K562 (cell line): ENCODE data around the gene NDUFA7. TPM values are rescaled to one million over a fixed set of nuclear protein-coding genes. Genes with fewer than 3 reads are reported as not detected.
A peak's percentile ranks its signal among the peaks of the same experiment; 100 is the strongest.

Experiments
- ATF1 ChIP-seq, 2 experiments: fragments of 450-650 bp in 1 of 2; IDR thresholded peaks; 2 replicates each; pipeline ENCODE4 v1.6.1; 2016; ENCODE audit warnings: missing compliant biosample characterization in 1 of 2, missing genetic modification characterization in 1 of 2
- CBFA2T2 ChIP-seq: fragments of 450-650 bp; conservative IDR thresholded peaks from 2 replicates; pipeline ENCODE4 v1.6.1; 2017; ENCODE audit warnings: mild to moderate bottlenecking
- COPS2 ChIP-seq: fragments of 450-650 bp; conservative IDR thresholded peaks from 2 replicates; pipeline ENCODE4 v1.6.1; 2016; ENCODE audit warnings: mild to moderate bottlenecking, moderate library complexity
- EP400 ChIP-seq: fragments of 450-650 bp; IDR thresholded peaks from 2 replicates; pipeline ENCODE4 v1.6.1; 2017; ENCODE audit warnings: antibody characterized with exemption, mild to moderate bottlenecking, moderate library complexity
- FOXO4 ChIP-seq: fragments of 450-650 bp; formaldehyde crosslinking; IDR thresholded peaks from 2 replicates; pipeline ENCODE4 v1.4.0; 2020; ENCODE audit warnings: mild to moderate bottlenecking, moderate library complexity
- HDAC2 ChIP-seq: fragments of 450-650 bp; IDR thresholded peaks from 2 replicates; pipeline ENCODE4 v1.6.1; 2016; ENCODE audit warnings: mild to moderate bottlenecking
- MEF2D ChIP-seq: conservative IDR thresholded peaks from 2 replicates; pipeline ENCODE4 v1.6.1; 2016; ENCODE audit warnings: low read depth, missing genetic modification characterization, missing compliant biosample characterization
- MYBL2 ChIP-seq, 2 experiments: fragments of 450-650 bp in 1 of 2; sonication (generic) in 1 of 2; formaldehyde crosslinking in 1 of 2; IDR thresholded peaks; 2 replicates each; pipeline versions ENCODE4 v1.6.1 to v1.8.1; 2017 to 2022; ENCODE audit warnings: borderline replicate concordance in 1 of 2, inconsistent platforms in 1 of 2, low read depth in 1 of 2, mild to moderate bottlenecking in 1 of 2, missing genetic modification reagents in 1 of 2, moderate library complexity in 1 of 2
- SMARCE1 ChIP-seq: fragments of 450-650 bp; IDR thresholded peaks from 2 replicates; pipeline ENCODE4 v1.7.1; 2016; ENCODE audit warnings: mild to moderate bottlenecking
- XRCC3 ChIP-seq: fragments of 450-650 bp; IDR thresholded peaks from 2 replicates; pipeline ENCODE4 v1.6.1; 2017; ENCODE audit warnings: mild to moderate bottlenecking, moderate library complexity
- ZNF444 ChIP-seq: fragments of 250-450 bp; sonication (Bioruptor Pico); IDR thresholded peaks from 2 replicates; pipeline ENCODE4 v1.4.0; 2020; ENCODE audit warnings: mild to moderate bottlenecking, moderate library complexity
- ZSCAN29 ChIP-seq: fragments of 450-650 bp; IDR thresholded peaks from 2 replicates; pipeline ENCODE4 v1.6.1; 2017
- polyA plus RNA-seq, 8 experiments: library from polyadenylated mRNA; depleted of rRNA in 4 of 8; stranded (reverse) in 5 of 8; unstranded in 3 of 8; fragments of >200 nt; fragmentation: Nextera tagmentation in 2 of 8; fragmentation: Illumina TruSeq in 1 of 8; extraction: Ambion mirVana in 2 of 8; extraction: Trizol in 1 of 8; gene quantifications; 2 replicates each; pipeline versions ENCODE4 v1.2.1 to v1.2.3, GENCODE V29; 2011 to 2014; ENCODE audit warnings: inconsistent platforms in 1 of 8, missing spikeins in 1 of 8
- total RNA-seq, 7 experiments: library from RNA; depleted of rRNA in 6 of 7; stranded (reverse); fragments of >200 nt in 6 of 7; fragmentation: Illumina TruSeq in 2 of 7; extraction: Trizol in 2 of 7; gene quantifications; 2 replicates each; pipeline versions ENCODE4 v1.2.1 to v1.2.3, GENCODE V29; 2011 to 2021; ENCODE audit warnings: low replicate concordance in 1 of 7
- TF ChIP-seq, protein P1 (sequence below): fragments of 200-800 bp; sonication (Bioruptor generic); IDR thresholded peaks from 2 replicates; pipeline ENCODE4 v1.6.1; 2017; ENCODE audit warnings: missing genetic modification characterization, missing compliant biosample characterization
- TF ChIP-seq, protein P2 (sequence below): fragments of 450-650 bp; conservative IDR thresholded peaks from 2 replicates; pipeline ENCODE4 v1.6.1; 2016; ENCODE audit warnings: missing genetic modification characterization, low read depth, mild to moderate bottlenecking, control low read depth, missing compliant biosample characterization
- TF ChIP-seq, protein P3 (sequence below): sonication (generic); formaldehyde crosslinking; IDR thresholded peaks from 2 replicates; pipeline ENCODE4 v1.8.0; 2022; ENCODE audit warnings: mild to moderate bottlenecking, missing genetic modification reagents, borderline replicate concordance
- TF ChIP-seq, protein P4 (sequence below): fragments of 250-450 bp; sonication (Bioruptor Pico); IDR thresholded peaks from 2 replicates; pipeline ENCODE4 v1.4.0; 2020; ENCODE audit warnings: borderline replicate concordance

NDUFA7 gene
- total and polyA plus RNA-seq, 9 of the 15 experiments (the other 6 are each of a cell fraction or from before 2014, with no cell fraction given): 70.8 to 348 (median 142) TPM

DNA sequence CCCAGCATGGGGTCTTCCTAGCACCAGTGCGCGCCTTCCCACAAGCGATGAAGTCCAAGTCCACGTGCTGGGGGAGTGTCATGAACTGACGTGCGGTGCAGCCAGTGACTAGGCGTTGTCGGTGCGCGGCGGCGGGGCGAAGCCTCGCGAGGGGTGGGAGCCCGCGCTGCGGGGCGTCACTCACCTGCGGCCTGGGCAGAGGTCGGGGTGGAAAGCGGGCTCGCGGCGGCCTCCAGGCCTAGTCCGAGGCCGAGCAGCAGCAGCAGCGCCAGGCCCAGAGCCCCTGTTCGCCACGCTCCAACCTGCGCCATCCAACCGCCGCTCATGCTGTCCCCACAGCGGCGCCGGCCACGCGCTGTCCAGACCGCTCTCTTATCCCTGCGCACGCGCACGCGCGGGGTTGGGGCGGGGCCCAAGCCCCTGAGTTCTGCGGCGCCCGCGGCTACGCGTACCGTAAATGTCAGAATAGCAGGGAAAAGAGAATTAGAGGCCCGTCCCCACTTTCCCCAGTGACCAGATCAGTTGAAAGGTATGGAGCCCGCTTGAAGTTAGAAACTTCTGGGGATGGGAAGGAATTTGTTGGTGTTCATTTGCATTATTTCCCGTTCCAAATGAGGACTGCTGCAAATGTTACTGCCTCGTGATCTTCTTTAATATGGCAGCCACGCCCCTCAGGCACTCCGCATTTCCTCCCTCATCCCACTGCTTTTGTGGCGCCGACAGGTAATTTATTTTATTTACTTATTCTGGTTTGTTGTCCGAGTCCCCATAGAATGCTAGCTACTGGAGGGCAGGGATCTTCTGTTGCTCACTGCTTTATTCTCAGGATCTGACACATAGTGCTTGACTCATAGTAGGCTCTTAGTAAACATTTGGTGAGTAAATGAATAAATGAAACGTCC lies 13.0 kb downstream of the NDUFA7 start, which contains the start of gene CD320 (continued):
- TF ChIP-seq EP400 (peak; percentile 93), ZSCAN29 (no peak), COPS2 (no peak), MEF2D (tag) (no peak), MYBL2 (IDR thresholded peaks at IDR 0.05; ENCODE audit: low read depth) (no peak), MYBL2 (CRISPR knock-in tag; IDR thresholded peaks at IDR 0.05; ENCODE audit: borderline replicate concordance) (no peak), XRCC3 (no peak), SMARCE1 (no peak), ZNF444 (CRISPR knock-in tag) (no peak), HDAC2 (0 out of 2 replicates have a peak, but pooled peaks have one; percentile 52), ATF1 (CRISPR knock-in tag; IDR thresholded peaks at IDR 0.05) (no peak), ATF1 (tag; IDR thresholded peaks at IDR 0.05) (peak; percentile 93), CBFA2T2 (no peak), FOXO4 (CRISPR knock-in tag) (no peak)
- TF ChIP-seq, protein P1, sequence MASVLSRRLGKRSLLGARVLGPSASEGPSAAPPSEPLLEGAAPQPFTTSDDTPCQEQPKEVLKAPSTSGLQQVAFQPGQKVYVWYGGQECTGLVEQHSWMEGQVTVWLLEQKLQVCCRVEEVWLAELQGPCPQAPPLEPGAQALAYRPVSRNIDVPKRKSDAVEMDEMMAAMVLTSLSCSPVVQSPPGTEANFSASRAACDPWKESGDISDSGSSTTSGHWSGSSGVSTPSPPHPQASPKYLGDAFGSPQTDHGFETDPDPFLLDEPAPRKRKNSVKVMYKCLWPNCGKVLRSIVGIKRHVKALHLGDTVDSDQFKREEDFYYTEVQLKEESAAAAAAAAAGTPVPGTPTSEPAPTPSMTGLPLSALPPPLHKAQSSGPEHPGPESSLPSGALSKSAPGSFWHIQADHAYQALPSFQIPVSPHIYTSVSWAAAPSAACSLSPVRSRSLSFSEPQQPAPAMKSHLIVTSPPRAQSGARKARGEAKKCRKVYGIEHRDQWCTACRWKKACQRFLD: peak; percentile 86; the same call in 1 of the 2 replicates
- TF ChIP-seq, protein P2, sequence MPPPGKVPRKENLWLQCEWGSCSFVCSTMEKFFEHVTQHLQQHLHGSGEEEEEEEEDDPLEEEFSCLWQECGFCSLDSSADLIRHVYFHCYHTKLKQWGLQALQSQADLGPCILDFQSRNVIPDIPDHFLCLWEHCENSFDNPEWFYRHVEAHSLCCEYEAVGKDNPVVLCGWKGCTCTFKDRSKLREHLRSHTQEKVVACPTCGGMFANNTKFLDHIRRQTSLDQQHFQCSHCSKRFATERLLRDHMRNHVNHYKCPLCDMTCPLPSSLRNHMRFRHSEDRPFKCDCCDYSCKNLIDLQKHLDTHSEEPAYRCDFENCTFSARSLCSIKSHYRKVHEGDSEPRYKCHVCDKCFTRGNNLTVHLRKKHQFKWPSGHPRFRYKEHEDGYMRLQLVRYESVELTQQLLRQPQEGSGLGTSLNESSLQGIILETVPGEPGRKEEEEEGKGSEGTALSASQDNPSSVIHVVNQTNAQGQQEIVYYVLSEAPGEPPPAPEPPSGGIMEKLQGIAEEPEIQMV (tag): no peak
- TF ChIP-seq, protein P3, sequence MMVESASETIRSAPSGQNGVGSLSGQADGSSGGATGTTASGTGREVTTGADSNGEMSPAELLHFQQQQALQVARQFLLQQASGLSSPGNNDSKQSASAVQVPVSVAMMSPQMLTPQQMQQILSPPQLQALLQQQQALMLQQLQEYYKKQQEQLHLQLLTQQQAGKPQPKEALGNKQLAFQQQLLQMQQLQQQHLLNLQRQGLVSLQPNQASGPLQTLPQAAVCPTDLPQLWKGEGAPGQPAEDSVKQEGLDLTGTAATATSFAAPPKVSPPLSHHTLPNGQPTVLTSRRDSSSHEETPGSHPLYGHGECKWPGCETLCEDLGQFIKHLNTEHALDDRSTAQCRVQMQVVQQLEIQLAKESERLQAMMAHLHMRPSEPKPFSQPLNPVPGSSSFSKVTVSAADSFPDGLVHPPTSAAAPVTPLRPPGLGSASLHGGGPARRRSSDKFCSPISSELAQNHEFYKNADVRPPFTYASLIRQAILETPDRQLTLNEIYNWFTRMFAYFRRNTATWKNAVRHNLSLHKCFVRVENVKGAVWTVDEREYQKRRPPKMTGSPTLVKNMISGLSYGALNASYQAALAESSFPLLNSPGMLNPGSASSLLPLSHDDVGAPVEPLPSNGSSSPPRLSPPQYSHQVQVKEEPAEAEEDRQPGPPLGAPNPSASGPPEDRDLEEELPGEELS (CRISPR knock-in tag): peak; percentile 97
- TF ChIP-seq, protein P4, sequence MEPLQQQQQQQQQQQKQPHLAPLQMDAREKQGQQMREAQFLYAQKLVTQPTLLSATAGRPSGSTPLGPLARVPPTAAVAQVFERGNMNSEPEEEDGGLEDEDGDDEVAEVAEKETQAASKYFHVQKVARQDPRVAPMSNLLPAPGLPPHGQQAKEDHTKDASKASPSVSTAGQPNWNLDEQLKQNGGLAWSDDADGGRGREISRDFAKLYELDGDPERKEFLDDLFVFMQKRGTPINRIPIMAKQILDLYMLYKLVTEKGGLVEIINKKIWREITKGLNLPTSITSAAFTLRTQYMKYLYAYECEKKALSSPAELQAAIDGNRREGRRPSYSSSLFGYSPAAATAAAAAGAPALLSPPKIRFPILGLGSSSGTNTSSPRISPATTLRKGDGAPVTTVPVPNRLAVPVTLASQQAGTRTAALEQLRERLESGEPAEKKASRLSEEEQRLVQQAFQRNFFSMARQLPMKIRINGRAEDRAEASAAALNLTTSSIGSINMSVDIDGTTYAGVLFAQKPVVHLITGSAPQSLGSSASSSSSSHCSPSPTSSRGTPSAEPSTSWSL (CRISPR knock-in tag): no peak
